Activated CD4-positive, alpha-beta T cell treated with anti-CD3 and anti-CD28 coated beads for 4 hours (primary cell): Measurements from ENCODE around the gene ADNP.

ENCODE experiments used
- DNase-seq, 2 donors: peaks; one replicate each; pipeline ENCODE4 v3.0.0-alpha.2; 2020

ADNP gene

GRCh38 chr20:50845566-50846215 lies 85.5 kb downstream of the ADNP start:
- DNase-seq, result no peak

GRCh38 chr20:50844430-50845100 lies 86.7 kb downstream of the ADNP start:
- DNase-seq, result no peak

GRCh38 chr20:50843331-50844276 lies 87.6 kb downstream of the ADNP start:
- no peak for DNase-seq

DNA sequence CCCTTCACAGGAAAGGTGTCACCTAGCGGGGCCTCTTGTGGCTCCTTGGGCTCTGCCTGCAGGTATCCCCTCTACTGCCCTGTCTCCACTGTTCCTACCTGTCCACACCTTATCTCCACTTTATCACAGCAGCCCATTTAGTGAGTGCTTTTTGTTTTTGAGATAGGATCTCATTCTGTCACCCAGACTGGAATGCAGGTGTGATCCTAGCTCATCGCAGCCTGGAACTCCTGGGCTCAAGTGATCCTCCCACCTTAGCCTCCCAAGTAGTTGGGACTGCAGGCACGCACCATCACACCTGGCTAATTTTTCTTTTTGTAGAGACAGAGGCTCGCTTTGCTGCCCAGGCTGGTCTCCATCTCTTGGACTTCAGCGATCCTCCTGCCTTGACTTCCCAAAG lies 88.4 kb downstream of the ADNP start:
- DNase-seq, result no peak
